HG03565 (cell line): ENCODE results near the gene LLGL2.

Experiments
- ATAC-seq: cut with Tn5 transposase; IDR thresholded peaks from one replicate; pipeline ENCODE4 v1.9.1; 2021; ENCODE audit warnings: mild to moderate bottlenecking, moderate library complexity; ENCODE audit not compliant: unreplicated experiment

LLGL2 gene

GRCh38 chr17:75546181-75546580 lies 20.7 kb downstream of the LLGL2 start:
- ATAC-seq: no peak

- no peak for ATAC-seq
Measured at GRCh38 chr17:75547091-75547490, 21.6 kb downstream of the LLGL2 start.

DNA sequence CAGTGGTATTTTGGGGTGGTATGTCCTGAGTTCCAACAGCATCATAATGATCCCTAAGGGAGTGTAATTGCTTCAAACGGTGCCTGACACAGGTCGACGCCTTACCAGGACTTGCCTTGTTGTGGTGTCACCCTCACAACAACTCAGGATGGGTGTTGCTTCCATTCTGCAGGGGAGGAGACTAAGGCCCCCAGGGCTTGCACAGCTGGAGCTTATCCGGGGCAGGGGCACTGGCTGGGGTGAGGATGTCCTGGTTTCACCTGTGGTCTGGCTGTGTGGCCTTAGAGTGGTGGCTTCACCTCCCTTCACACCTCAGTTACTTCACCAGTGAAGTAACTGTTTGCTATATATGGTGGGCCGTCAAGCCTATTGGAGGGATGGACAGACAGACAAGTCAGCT lies 23.3 kb downstream of the LLGL2 start:
- ATAC-seq: no peak

GRCh38 chr17:75549246-75550138 lies 24.0 kb downstream of the LLGL2 start:
- no peak for ATAC-seq

DNA sequence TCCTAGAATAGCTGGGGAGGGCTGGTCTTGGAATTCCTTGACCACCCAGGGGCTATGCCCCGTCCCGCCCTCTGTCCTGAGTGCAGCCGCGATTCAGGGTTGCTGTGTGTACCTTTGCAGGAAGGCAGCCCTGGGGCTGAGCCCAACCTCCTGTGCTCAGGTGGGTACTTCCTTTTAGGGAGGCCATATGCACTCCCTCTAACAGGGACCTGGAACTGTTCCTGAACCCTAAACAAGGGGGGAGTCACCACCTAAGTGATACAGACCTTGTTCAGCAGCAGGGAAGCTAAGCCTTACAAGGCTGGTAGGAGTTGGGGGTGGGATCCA lies 24.6 kb downstream of the LLGL2 start:
- no peak for ATAC-seq

DNA sequence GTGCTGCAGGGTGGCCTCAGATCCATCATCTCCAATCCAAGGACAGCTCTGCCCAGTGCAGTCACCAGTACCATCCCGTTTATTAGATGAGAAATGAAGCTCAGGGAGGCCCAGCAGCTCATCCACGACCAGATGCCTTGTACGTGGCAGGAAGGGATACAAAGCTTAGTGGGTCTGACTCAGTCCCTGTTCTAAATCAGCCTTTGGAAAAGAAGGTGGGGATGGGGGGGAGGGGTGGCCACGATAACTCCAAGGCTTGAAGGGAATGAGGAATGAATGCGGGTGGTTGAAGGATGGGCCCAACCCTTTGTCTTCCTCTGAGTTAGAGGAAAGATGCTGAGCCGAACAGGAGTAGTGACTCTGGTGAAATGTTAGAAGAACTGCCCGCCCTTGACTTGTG lies 25.8 kb downstream of the LLGL2 start:
- no peak for ATAC-seq

- ATAC-seq: no peak
Measured at GRCh38 chr17:75552425-75553294, 27.2 kb downstream of the LLGL2 start.

DNA sequence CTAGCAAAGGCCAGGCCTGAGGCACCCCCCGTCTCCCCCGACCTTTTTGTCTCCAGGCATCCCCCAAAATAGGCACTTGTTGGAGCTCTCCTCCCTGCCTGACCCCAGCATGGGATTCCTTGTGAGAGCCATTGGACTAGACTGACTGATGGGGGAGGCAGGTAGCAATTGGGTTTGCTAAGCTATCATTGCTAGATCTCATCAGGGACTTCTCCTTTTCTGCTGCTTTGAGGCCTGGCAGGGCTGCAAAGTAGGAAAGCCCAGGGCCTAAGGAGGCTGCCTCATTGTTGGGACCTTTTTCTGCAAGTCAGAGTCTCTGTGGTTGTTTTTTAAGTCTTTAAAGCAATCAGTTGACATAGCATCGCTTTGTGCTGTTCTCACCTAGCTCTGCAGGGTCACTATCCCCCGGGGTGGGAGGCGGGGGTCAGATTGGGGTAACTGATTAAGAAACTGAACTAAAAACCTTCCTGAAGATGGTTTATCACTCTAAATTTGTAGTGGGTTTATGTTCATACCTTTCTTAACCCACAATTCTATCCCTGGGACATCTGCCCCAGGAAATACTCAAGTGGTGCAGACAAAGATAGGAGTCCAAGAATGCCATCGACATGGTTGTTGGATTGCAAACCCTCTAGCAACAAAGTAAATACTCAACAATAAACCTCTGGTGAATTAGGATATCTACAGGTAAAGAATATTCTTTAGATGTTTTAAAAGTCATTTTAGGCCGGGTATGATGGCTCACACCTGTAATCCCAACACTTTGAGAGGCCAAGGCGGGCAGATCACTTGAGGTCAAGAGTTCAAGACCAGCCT lies 28.0 kb downstream of the LLGL2 start:
- ATAC-seq: no peak

- no peak for ATAC-seq
Measured at GRCh38 chr17:75555679-75556153, 30.2 kb downstream of the LLGL2 start.

DNA sequence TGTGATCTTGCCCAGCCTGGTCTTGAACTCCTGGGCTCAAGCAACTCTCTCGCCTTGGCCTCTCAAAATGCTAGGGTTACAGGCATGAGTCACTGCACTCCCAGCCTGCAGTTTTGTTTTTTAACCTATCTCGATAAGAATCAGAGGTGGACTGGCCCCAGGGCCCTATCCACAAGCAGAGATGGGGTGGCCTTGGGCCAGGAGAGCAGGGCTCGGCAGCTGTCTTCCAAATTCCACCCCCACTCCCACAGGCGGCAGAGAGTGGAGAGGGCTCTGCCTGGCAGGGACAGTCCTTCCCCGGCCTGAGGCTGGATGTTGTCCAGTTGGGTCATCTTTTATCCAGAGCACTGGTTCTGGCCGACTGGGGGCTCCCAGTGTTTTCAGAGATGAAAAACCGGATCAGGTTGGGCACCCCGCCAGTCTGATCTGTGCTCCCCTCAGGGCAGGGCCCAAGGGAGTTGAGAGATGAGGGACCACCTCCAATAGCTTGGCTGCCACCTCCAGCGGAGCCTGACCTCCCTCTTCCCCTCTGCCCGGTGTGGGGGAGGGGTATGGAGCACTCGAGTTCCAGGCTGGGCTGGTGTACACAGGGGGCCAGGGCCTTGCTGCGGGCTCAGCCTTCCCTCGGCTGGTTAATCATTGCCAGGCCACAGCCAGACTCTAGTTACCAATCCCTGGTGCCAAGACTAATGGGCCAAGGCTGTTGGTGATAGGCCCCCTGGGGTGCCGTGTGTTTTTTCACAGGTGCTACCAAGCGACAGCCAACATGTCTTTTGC lies 31.8 kb downstream of the LLGL2 start:
- ATAC-seq: no peak

DNA sequence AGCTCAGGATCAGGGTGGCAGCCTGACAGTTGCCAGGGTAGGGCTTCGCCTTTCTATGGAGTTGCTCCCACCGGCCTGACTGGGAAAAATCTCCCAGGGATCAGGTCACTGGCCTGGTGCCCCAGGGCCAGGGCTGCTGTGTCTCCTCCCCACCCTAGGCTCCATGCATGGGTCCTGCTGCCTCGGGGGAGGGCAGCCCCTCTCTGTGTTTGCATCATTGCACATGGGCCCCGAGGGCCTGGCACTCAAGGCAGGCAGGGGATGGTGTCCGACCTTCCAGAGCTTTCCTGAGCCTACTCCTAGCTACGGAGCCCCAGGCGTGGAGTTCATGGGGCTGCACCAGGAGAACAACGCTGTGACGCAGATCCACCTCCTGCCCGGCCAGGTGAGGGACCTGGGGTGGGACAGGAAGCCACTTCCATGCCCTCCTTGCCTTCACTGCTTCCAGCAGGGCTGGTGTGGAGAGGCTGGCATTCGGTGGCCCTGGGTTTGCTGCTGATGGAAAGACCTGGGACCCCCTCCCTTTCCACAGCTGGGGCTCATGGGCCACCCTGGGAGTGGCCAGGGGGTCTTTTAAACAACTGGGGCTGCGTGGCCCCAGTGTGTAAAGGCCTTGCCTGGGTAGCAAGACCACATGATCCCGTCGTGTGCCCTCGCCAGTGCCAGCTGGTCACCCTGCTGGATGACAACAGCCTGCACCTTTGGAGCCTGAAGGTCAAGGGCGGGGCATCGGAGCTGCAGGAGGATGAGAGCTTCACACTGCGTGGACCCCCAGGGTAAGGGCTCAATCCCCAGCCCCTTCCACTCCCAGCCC lies 32.6 kb downstream of the LLGL2 start:
- ATAC-seq: no peak

DNA sequence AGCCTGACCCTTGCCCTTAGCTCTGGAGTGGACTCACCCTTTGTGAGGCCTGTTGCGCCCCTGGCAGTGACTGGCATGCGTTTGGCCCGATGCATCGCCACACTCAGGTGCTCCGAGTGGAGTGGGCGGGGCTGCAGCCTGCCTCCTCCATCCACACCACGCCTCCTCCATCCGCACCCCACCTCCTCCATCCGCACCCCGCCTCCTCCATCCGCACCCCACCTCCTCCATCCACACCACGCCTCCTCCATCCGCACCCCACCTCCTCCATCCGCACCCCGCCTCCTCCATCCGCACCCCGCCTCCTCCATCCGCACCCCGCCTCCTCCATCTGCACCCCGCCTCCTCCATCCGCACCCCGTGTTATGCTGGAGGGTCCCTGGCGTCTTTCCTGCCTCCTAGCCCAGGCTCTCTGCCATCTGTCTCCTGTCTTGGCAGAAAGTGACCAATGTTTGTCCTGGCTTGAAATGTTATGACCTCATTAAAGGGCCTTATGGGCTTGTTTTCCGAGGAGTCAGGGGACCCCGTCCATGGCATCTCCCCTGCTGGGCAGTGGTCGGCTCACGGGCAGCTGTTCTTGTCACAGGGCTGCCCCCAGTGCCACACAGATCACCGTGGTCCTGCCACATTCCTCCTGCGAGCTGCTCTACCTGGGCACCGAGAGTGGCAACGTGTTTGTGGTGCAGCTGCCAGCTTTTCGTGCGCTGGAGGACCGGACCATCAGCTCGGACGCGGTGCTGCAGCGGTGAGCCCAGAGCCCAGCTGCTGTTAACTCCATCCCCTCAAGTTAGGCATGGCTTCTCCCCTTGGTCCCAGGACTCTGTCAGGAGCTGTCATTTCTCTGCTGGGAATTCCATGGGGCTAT lies 33.4 kb downstream of the LLGL2 start:
- ATAC-seq: no peak

DNA sequence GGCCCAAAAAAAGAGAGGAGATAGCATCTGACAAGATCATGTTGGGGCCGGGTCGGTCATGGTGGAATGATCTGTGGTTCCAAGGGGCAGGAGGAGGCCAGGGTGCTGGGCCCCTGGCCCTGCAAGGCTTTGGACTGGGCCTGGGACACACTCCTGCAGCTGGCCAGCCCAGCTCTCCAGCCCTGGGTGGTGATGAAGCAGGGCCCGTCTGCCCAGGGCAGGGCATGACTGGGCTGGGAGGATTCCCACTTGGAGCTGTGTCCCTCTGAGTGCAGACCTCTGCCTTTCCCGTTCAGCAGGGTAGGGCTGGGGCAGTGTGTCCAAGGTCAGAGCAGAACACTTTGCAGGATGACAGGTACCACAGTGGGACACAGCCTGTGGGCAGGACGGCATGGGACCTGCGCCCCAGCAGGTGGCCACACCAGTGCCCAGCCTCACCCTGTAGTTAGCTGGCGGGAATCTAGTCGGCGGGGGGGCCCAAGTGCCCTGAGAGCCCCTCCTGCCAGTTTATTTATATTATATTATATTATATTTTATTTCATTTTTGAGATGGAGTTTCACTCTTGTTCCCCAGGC lies 34.5 kb downstream of the LLGL2 start:
- ATAC-seq: no peak

DNA sequence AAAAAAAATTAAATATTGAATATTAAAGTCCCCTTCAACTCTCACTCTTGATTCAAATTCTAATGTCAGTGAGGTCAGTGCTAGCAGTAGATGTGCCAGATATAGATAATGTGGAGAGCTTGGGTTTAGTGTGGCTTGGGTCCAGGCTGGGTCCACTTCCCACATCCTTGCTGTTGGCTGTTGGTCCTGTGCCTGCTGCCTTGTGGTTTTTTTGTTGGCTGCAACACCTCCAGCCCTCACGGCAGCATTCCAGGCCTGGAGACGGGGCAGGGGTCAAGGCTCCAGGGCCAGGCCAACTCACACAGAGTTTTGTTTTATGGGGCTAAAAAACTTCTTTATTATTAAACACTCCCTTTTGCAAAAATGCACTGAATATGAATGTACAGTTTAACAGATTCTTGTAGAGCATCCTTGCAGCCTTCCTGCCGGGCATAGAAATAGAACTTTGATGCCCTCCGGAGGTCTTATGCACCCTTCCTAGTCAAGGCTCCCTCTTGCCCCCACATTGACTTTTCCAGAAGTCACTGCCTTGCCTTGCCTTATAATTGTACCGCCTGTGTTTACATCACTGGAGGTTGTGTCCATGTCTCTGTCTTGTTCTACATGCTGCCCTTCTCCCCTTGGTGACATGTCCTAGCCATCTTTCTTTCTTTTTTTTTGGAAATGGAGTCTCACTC lies 36.6 kb downstream of the LLGL2 start:
- no peak for ATAC-seq

DNA sequence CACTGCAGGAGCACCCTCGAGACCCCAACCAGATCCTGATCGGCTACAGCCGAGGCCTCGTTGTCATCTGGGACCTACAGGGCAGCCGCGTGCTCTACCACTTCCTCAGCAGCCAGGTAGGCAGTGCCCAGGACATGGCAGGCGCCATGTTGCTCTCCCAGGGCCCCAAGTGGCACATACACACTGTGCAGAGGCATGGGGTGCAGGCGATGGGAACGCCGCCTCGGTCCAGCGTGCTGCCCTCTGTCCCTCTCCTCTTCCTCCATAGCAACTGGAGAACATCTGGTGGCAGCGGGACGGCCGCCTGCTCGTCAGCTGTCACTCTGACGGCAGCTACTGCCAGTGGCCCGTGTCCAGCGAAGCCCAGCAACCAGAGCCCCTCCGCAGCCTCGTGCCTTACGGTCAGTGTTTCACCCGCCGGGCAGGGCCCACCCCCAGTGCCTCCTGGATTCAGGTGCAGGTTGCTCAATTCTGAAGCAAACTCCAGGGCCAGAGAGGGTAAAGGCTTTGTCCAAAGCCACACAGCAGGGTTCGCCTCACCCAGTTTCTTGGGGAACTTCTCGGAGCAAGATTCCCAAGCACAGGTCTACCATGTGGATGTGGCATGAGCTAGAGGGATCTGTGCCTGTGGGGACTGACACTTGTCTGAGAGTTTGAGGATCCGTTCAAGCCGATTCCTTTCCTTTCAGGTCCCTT lies 37.7 kb downstream of the LLGL2 start:
- no peak for ATAC-seq

GRCh38 chr17:75564195-75564594 lies 38.7 kb downstream of the LLGL2 start:
- no peak for ATAC-seq

DNA sequence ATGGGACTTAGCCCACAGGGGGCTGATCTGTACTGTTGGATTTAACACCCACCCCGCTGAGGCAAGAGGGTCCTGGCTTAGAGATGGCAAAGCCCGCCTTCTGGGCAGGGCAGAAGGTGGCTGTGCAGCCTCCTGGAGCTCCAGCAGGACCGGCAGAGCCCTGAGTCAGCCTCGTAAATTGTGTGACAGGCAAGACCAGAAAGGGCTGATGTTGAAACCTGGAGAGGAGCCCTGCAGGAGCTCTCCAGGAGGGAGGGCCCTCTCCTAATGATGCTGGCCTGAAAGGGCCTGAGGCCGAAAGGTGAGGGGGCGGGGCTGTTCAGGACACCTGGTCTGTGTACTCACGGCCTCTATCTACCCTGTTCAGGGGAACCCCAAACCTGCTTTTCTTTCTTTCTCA lies 39.6 kb downstream of the LLGL2 start:
- ATAC-seq: no peak
